Dendritic cell treated with granulocyte-macrophage colony-stimulating factor and Interleukin-4, amounts not matched to agents 40 ng/mL and 50 ng/mL, for 4 days (primary cell): ENCODE measurements around the gene RCAN1.

Experiments
- H3K27ac Mint-ChIP-seq: one replicate; pipeline ENCODE4 v1.8.0; 2022; ENCODE audit warnings: mild to moderate bottlenecking, mixed read lengths
- H3K27me3 Mint-ChIP-seq: one replicate; pipeline ENCODE4 v1.8.0; 2022; ENCODE audit warnings: mild to moderate bottlenecking, mixed read lengths
- H3K36me3 Mint-ChIP-seq: one replicate; pipeline ENCODE4 v1.8.0; 2022; ENCODE audit warnings: low read depth, mixed read lengths
- H3K4me1 Mint-ChIP-seq: one replicate; pipeline ENCODE4 v1.8.0; 2022; ENCODE audit warnings: low read depth, mixed read lengths
- H3K4me3 Mint-ChIP-seq: one replicate; pipeline ENCODE4 v1.8.0; 2022; ENCODE audit warnings: mild to moderate bottlenecking, moderate library complexity, mixed read lengths
- H3K9me3 Mint-ChIP-seq: one replicate; pipeline ENCODE4 v1.8.0; 2022; ENCODE audit warnings: mixed read lengths
- intact Hi-C: fragments of 100-400 bp; cut with micrococcal nuclease; formaldehyde crosslinking; loops from one replicate; pipeline ENCODE4 v1.15.0; 2022

The RCAN1 gene

DNA sequence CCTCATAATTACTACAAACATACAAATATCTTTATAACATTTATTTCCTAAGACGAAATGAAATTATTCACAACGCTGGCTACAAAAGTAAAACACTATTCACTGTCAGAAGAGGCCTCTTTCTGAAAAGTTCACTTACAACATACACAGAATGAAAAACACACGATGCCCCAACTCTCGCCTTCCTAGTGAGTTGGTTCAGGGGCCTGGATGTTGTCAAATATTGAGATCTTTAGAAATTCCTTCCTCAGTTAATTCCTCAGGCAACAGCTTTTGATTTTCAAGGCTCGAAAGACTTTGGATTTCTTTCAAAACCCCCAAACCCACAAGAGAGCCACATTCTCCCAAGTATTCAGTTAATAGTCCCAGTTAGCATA is 88.7 kb downstream of the RCAN1 start:
- Mint-ChIP-seq H3K27me3 (no peaks in the 10 kb centered on the region), H3K27ac (peak overlapping the region; percentile 61), H3K36me3 (peaks cover 31% of the 10 kb centered on the region), H3K4me3 (peak overlapping the region; percentile 17), H3K9me3 (no peaks in the 10 kb centered on the region), H3K4me1 (peaks cover 44% of the 10 kb centered on the region)
- intact Hi-C loops, result no loop called here

DNA sequence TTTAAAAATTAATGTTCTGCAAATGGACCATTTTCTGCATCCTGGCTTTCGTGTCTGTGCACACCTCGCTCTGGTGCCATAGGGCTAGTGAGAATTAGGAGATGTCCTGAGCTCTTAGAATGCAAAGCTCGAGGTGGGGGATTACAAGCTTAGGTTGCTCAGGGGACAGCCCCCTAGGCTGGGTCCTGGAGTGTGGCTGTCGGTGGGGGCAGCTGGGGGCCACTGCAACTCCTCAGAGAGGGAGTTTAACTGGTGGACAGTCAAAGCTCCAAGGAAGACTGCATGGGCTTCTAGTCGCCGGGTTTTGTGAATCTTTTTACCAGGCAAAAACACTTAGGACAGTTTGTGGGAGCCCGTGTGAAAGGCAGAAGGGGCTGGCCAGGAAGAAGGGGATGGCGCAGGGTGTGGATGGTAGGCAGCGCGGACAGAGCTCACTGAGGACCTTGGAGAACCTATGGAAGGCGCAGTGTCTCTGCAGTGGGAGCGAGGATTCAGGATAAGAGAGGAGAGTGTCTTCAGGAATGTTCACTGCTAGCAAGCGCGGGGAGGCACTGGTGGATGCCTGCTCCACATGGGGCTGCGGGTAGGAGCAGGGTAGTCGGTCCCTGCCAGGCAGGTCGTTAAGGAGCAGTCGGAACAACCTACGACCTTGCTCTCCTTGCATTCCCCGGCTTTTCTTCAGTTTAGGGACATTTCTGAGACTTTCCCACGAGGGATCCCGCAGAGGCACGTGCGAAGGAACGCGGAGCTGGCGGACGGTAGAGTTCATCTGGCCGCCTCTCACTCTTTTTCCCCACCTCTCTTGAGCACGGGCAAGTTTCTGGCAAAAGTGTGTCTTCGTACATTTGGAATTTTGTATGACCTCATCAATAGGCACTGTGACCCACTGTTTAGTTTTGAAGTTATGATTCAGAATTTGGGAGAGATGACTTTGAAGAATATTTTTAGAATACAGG is 90.0 kb downstream of the RCAN1 start:
- Mint-ChIP-seq H3K4me3 (no peak overlapping the region), H3K4me1 (peaks cover 53% of the 10 kb centered on the region), H3K9me3 (no peaks in the 10 kb centered on the region), H3K27me3 (no peaks in the 10 kb centered on the region), H3K27ac (no peak overlapping the region), H3K36me3 (peaks cover 29% of the 10 kb centered on the region)
- intact Hi-C loops, result loop anchor here (5.0 kb wide), 1 partner anchor 77 kb away; no protein-coding TSS in a partner anchor

DNA sequence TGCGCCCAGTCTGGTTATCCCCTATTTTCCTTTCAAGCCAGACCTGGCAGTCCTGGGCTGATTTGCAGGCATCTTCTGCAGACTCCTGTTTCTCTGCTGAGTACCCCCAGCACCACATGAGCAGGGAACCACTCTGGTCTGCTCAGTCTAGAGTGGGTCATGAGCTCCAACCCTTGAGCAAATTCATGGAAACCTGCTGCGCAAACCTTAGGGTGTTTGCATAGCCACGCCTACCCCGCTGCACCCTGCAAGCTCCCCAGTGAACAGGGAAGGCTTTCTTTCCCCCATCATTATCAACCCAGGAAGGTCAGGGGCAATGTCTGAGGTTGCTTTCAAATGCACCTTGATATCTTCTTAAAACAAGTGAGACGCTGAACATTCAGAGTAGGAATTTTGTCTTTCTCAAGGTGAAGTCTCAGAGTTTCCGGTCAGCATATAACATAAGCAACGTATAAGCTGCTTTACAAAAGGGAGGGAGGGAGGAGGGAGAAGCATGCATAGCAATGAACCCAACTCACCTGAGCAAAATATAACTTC is 91.8 kb downstream of the RCAN1 start:
- Mint-ChIP-seq H3K36me3 (peaks cover 41% of the 10 kb centered on the region), H3K27me3 (no peaks in the 10 kb centered on the region), H3K4me3 (peak overlapping the region; percentile 45), H3K27ac (peak overlapping the region; percentile 96), H3K9me3 (no peaks in the 10 kb centered on the region), H3K4me1 (peaks cover 71% of the 10 kb centered on the region)
- intact Hi-C loops, result loop anchor here (5.0 kb wide), 1 partner anchor 79 kb away; no protein-coding TSS in a partner anchor

DNA sequence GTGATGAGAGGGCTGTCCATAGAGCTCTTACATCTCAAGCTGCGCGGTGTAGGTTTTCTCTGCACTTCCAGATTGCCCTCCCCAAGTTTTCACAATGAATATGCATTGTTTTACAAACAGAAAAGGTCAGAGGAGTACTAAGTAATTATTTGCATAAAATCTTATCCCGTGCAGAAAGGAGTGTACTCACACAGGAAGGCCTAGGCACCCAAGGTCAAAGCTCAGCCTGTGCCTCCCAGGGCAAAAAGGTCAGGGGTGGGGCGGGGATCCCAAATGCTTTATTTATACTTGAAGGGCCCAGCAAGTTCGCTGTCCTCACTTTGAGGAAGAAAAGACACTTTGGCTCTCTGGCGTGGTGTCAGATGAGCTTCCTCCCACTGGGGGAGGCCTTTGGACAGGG is 92.6 kb downstream of the RCAN1 start:
- no peaks in the 10 kb centered on the region for H3K9me3 Mint-ChIP-seq
- peaks cover 79% of the 10 kb centered on the region for H3K4me1 Mint-ChIP-seq
- peak overlapping the region; percentile 96 for H3K27ac Mint-ChIP-seq
- H3K27me3 Mint-ChIP-seq, result no peaks in the 10 kb centered on the region
- peak overlapping the region; percentile 1 for H3K4me3 Mint-ChIP-seq
- peaks cover 49% of the 10 kb centered on the region for H3K36me3 Mint-ChIP-seq
- intact Hi-C loops, result loop anchor here (5.0 kb wide), 1 partner anchor 80 kb away; no protein-coding TSS in a partner anchor

DNA sequence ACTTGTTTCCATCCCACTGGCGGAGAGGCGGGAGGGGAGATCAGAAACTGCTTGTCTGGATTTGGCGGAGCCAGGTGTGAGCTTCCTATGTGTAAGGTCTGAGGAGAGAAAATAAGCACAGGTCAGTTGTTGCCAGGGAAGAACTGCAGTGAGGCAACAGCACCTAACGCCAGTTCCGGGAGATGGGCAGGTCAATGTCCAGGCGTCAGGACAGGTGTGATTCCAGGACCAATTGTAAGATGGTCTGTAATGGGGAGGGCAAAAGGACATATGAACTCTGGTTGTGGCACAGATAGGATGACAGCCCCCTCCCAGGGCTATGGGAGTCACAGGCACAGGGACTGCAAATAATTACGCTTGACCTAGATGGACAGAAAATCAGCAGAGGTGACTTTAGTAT is 93.4 kb downstream of the RCAN1 start:
- Mint-ChIP-seq H3K27me3 (no peaks in the 10 kb centered on the region), H3K9me3 (no peaks in the 10 kb centered on the region), H3K27ac (peak overlapping the region; percentile 96), H3K36me3 (peaks cover 57% of the 10 kb centered on the region), H3K4me3 (no peak overlapping the region), H3K4me1 (peaks cover 78% of the 10 kb centered on the region)
- intact Hi-C loops, result loop anchor here (5.0 kb wide), 1 partner anchor 81 kb away; no protein-coding TSS in a partner anchor

DNA sequence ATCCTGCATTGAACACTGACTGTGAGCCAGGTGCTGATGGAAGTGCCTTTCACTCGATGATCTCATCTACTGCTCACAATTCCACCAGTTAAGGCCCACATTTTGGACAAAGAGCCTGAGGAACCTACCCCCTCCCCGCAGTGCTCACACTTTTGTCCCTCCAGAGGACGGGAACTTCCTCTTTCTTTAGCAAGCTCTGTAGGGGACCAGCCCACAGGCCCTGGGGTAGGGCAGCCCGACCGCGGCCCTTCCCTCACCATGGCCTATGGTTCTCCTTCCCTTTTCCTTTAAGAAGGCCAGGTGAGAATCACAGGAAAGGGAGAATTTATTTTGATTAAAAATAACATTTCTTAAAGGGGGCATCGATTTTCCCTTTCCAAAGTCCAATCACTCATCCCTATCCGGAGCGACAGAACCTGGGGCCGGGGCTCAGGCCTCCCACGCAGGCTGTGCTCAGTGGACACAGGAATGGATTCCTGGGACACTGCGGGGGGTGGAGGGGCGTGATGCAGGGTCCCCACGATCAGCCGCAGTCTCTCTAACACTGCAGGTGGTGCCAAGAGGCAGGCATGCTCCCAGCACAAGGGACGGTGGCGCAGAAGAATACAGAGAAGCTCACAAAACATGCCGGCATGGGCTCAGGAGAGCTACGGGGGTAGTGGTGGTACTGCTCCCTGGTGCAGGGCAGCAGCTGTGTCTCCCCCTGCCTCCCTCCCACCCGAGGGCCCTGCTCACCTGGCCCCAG is 94.0 kb downstream of the RCAN1 start:
- Mint-ChIP-seq H3K27me3 (no peaks in the 10 kb centered on the region), H3K4me1 (peaks cover 72% of the 10 kb centered on the region), H3K27ac (peak overlapping the region; percentile 96), H3K36me3 (peaks cover 57% of the 10 kb centered on the region), H3K9me3 (no peaks in the 10 kb centered on the region), H3K4me3 (peak overlapping the region; percentile 52)
- intact Hi-C loops, result loop anchor here (5.0 kb wide), 1 partner anchor 81 kb away; no protein-coding TSS in a partner anchor

DNA sequence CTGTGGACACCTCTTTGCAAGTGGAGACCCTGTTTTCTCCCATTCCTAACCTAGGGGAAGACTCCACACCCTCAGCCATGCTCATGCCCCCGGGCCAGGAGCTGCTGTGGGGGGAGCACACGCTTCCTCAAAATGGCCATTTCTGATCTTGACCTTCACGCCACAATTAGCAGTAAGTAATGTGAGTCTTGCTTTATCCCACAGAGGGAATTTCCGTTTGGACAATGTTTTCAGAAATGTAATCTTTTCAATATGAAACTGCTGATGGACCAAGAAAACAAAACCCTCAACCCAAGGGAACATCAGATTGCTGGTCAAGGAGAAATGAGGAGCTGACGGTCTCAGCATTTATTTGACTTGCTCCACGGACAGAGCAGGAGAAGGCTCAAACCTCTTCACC is 94.6 kb downstream of the RCAN1 start:
- no peaks in the 10 kb centered on the region for H3K9me3 Mint-ChIP-seq
- H3K27me3 Mint-ChIP-seq, result no peaks in the 10 kb centered on the region
- intact Hi-C loops, result loop anchor here (5.0 kb wide), 1 partner anchor 82 kb away; no protein-coding TSS in a partner anchor
- H3K4me3 Mint-ChIP-seq, result peak overlapping the region; percentile 52
- peak overlapping the region; percentile 96 for H3K27ac Mint-ChIP-seq
- H3K36me3 Mint-ChIP-seq, result peaks cover 56% of the 10 kb centered on the region
- peaks cover 72% of the 10 kb centered on the region for H3K4me1 Mint-ChIP-seq

DNA sequence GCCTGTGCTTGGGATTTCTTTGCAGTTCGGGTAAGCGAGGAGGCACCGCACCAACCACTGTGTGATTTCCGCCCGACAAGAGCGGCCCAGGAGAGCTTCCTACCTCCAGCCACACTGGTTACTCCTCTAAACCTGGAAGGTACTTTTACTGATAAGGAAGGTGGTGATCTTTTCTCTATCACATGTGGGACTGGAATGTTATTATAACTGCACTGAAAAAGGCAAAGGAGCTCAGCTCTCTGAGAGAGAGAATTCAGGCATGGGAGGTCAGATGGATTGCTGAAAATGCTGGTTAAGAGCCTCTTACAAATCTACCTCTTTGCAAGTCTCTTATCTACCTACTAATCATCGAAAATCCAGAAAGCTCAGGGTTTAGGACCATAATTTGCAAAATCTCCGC is 95.2 kb downstream of the RCAN1 start:
- peak overlapping the region; percentile 96 for H3K27ac Mint-ChIP-seq
- no peaks in the 10 kb centered on the region for H3K9me3 Mint-ChIP-seq
- H3K4me3 Mint-ChIP-seq, result peak overlapping the region; percentile 39
- peaks cover 51% of the 10 kb centered on the region for H3K36me3 Mint-ChIP-seq
- H3K4me1 Mint-ChIP-seq, result peaks cover 67% of the 10 kb centered on the region
- intact Hi-C loops, result loop anchor here (5.0 kb wide), 1 partner anchor 83 kb away; no protein-coding TSS in a partner anchor
- no peaks in the 10 kb centered on the region for H3K27me3 Mint-ChIP-seq

DNA sequence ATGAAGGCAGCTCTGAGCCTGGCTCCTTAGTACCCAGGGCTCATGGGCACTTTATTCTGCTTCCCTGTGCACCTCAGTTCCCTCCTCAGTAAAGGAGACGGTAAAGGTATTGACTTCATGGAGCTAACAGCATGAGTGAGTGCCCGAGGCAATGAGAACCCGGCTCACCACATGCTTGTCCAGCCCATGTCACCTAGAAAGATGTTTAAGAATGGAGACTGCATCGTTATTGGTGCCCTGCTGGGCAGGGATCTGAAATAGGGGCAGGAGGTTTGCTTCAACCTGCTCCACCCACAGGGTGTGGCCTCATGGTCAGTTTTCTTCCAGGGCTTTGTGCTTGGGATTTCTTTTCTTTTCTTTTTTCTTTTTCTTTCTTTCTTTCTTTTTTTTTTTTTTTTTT is 95.9 kb downstream of the RCAN1 start:
- intact Hi-C loops, result no loop called here
- no peak overlapping the region for H3K4me3 Mint-ChIP-seq
- peak overlapping the region; percentile 96 for H3K27ac Mint-ChIP-seq
- no peaks in the 10 kb centered on the region for H3K9me3 Mint-ChIP-seq
- peaks cover 53% of the 10 kb centered on the region for H3K36me3 Mint-ChIP-seq
- peaks cover 64% of the 10 kb centered on the region for H3K4me1 Mint-ChIP-seq
- no peaks in the 10 kb centered on the region for H3K27me3 Mint-ChIP-seq

DNA sequence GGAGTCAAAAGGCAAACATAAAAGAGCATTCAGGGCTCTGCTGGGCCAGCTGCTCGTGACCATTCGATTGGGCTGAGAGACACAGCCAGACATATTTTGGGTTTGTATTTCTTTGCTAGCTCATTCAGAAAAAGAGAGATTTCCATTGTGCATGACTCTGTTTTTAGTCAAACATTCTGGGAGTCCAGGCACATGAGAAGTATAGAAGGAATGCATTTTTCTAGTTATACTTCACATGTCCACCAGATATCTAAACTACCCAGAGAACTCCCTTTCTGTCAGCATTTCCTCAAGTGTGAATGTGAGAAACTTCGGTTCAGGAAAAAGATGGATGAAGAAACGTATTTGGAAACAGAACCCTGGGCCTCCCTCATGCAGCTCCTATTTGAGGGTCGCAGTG is 96.6 kb downstream of the RCAN1 start:
- H3K27ac Mint-ChIP-seq, result peak overlapping the region; percentile 71

DNA sequence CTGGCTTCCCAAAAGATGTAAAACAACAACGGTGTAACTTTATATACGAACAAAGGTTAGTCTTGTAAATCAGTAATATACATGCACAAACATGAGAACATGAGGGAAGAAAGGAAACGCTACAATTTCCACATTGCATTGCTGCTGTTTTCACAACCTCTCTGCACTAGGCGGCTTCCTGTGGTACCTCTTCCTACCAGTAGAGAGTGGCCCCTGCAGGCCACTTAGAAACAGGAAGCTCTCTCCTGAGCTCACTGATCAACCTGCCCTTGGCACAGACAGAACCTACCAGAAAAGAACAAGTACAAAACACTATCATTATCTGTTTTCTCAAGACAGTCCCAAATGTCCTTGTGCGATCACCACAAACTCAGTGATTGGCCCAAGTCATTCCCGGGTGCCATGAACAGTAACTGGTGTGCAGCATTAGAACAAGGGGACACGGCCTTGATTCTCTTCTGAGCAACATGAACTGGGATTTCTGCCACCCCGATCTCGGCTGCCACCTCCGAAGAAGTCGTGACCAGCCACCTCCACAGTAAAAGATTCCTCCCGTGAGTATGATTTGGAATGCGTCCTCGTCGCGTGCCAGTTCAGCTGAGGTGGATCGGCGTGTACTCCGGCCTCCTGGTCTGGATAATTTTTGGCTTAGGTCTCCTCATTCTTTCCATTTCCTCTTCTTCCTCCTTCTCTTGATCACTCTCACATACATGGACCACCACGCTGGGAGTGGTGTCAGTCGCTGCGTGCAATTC is 97.2 kb downstream of the RCAN1 start:
- Mint-ChIP-seq H3K4me3 (no peak overlapping the region), H3K36me3 (peaks cover 49% of the 10 kb centered on the region), H3K9me3 (no peaks in the 10 kb centered on the region), H3K4me1 (peaks cover 69% of the 10 kb centered on the region), H3K27ac (peak overlapping the region; percentile 71), H3K27me3 (no peaks in the 10 kb centered on the region)
- intact Hi-C loops, result no loop called here

More for the DNA sequence above, 96.6 kb downstream of the RCAN1 start:
- H3K27me3 Mint-ChIP-seq, result no peaks in the 10 kb centered on the region
- H3K9me3 Mint-ChIP-seq, result no peaks in the 10 kb centered on the region
- peaks cover 69% of the 10 kb centered on the region for H3K4me1 Mint-ChIP-seq
- H3K4me3 Mint-ChIP-seq, result no peak overlapping the region
- peaks cover 53% of the 10 kb centered on the region for H3K36me3 Mint-ChIP-seq
- intact Hi-C loops, result no loop called here

DNA sequence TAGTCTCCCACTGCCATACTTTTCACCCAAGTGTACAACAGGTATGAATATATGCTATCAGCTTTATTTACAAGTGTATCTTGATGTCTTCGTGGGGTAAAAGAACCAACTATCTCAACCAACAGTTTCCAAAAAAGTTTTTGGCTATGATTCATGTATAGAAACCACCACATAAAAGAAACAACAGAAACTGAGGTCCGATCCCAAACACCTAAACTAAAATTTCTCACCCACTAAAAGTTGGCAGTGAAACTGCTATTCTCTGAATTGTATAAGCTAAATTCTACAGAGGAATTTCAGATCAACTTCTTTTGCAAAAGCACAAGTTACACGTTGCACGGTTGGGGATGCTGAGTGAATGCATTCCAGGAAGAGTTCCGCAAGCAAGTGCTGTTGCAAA is 97.9 kb downstream of the RCAN1 start:
- intact Hi-C loops, result no loop called here
- Mint-ChIP-seq H3K27me3 (no peaks in the 10 kb centered on the region), H3K9me3 (no peaks in the 10 kb centered on the region), H3K27ac (peak overlapping the region; percentile 71), H3K36me3 (peaks cover 49% of the 10 kb centered on the region), H3K4me3 (no peak overlapping the region), H3K4me1 (peaks cover 67% of the 10 kb centered on the region)

DNA sequence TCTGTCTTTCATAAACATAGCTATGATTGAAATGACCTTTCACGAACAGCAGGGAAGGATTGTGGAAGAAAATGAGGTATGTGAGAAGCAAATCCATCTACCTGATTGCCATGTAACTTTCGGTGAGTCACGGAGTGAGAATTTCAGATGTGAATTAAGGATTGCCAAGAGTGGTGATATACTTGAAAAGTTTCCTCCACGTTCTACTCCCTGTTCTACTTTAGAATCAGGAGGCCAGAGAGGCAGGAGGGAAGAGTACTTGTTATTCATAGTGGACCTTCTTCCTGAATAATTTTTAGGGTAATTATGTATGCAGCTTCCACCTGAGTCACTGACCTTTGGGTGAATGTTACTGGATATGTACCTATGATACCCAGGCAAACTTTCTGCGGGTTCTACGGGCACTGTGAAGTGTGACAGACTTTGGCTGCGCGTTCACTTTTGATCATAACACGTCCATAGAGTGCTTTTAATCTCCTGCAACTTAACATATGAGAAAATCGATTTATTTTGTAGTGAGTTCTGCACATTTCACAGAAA is 100.3 kb downstream of the RCAN1 start:
- peaks cover 67% of the 10 kb centered on the region for H3K4me1 Mint-ChIP-seq
- no peaks in the 10 kb centered on the region for H3K9me3 Mint-ChIP-seq
- H3K27ac Mint-ChIP-seq, result no peak overlapping the region
- H3K36me3 Mint-ChIP-seq, result peaks cover 43% of the 10 kb centered on the region
- H3K27me3 Mint-ChIP-seq, result no peaks in the 10 kb centered on the region
- intact Hi-C loops, result no loop called here
- H3K4me3 Mint-ChIP-seq, result no peak overlapping the region
